H1 (cell line): Measurements from ENCODE around the gene GNG12. TPM values are rescaled to one million over a fixed set of nuclear protein-coding genes. Genes with fewer than 3 reads are reported as not detected.

Experiments used
- CTCF ChIA-PET: fragments of 300-600 bp; sonication (Branson Sonifier 250); formaldehyde crosslinking; loops from one replicate; lab custom pipeline; 2021; ENCODE audit not compliant: partially characterized antibody; lab: Charles Lee
- POLR2A ChIA-PET: fragments of 300-600 bp; sonication (Branson Sonifier 250); formaldehyde crosslinking; loops from one replicate; lab custom pipeline; 2021; ENCODE audit warnings: inconsistent platforms; ENCODE audit not compliant: partially characterized antibody; lab: Charles Lee
- DNase-seq, 2 experiments: peaks; one replicate each; pipeline versions ENCODE4 v3.0.0 to v3.0.0-alpha.2; 2010 to 2022; ENCODE audit warnings: low spot score in 2 of 2, low read depth in 1 of 2, mixed read lengths in 1 of 2
- FAIRE-seq: peaks from 2 replicates; lab custom pipeline; 2011; peaks lifted over from hg19 to GRCh38; lab: Jason Lieb, UNC
- H2AFZ ChIP-seq: 2 replicates; pipeline ENCODE4 v1.8.1; 2012; ENCODE audit warnings: low read length, inconsistent platforms
- H2AK5ac ChIP-seq: 2 replicates; pipeline ENCODE4 v1.6.1; 2013; ENCODE audit warnings: low read depth, low read length
- H2BK120ac ChIP-seq: replicated peaks from 2 replicates; pipeline ENCODE3; 2013; ENCODE audit warnings: low read depth, low read length, inconsistent platforms
- H2BK12ac ChIP-seq: 2 replicates; pipeline ENCODE4 v1.6.1; 2013; ENCODE audit warnings: low read depth, low read length
- H2BK15ac ChIP-seq: 2 replicates; pipeline ENCODE4 v1.6.1; 2013; ENCODE audit warnings: low read length
- H2BK20ac ChIP-seq: 2 replicates; pipeline ENCODE4 v1.6.1; 2013; ENCODE audit warnings: low read length
- H2BK5ac ChIP-seq: 2 replicates; pipeline ENCODE4 v1.6.1; 2013; ENCODE audit warnings: low read depth, low read length
- H3K14ac ChIP-seq: 2 replicates; pipeline ENCODE4 v1.6.1; 2013; ENCODE audit warnings: inconsistent platforms; ENCODE audit not compliant: insufficient read length
- H3K18ac ChIP-seq: 2 replicates; pipeline ENCODE4 v1.6.1; 2013; ENCODE audit warnings: low read length; ENCODE audit errors: extremely low read depth
- H3K23ac ChIP-seq: 2 replicates; pipeline ENCODE4 v1.6.1; 2013; ENCODE audit warnings: inconsistent platforms; ENCODE audit not compliant: insufficient read length
- H3K23me2 ChIP-seq: 2 replicates; pipeline ENCODE4 v1.6.1; 2013; ENCODE audit warnings: low read depth, low read length
- H3K27ac ChIP-seq: 2 replicates; pipeline ENCODE4 v1.6.1; 2011; ENCODE audit warnings: low read depth, low read length, inconsistent platforms
- H3K27me3 ChIP-seq, 4 experiments: replicated peaks in 1 of 4; 1 replicate in 1 of 4; 2 replicates in 3 of 4; pipeline versions ENCODE4 v1.6.1 to v1.8.1; 2011 to 2013; ENCODE audit warnings: low read length in 3 of 4, mild to moderate bottlenecking in 3 of 4, inconsistent platforms in 2 of 4, mixed read lengths in 2 of 4, moderate library complexity in 1 of 4; ENCODE audit not compliant: control insufficient read depth in 3 of 4, insufficient read depth in 3 of 4; ENCODE audit errors: extremely low read depth in 1 of 4
- H3K36me3 ChIP-seq, 4 experiments: 2 replicates each; pipeline versions ENCODE4 v1.6.1 to v1.8.1; 2011 to 2013; ENCODE audit warnings: mild to moderate bottlenecking in 4 of 4, low read length in 3 of 4, moderate library complexity in 2 of 4, control low read depth in 1 of 4, inconsistent platforms in 1 of 4; ENCODE audit not compliant: insufficient read depth in 4 of 4, control insufficient read depth in 2 of 4
- H3K4ac ChIP-seq: replicated peaks from 2 replicates; pipeline ENCODE3; 2013; ENCODE audit warnings: low read length, low read depth, mixed read lengths, inconsistent platforms; ENCODE audit not compliant: insufficient read length
- H3K4me1 ChIP-seq, 4 experiments: replicated peaks in 1 of 4; 1 replicate in 1 of 4; 2 replicates in 3 of 4; pipeline versions ENCODE4 v1.6.1 to v1.8.1; 2011 to 2013; ENCODE audit warnings: low read length in 3 of 4, inconsistent platforms in 2 of 4, mixed read lengths in 1 of 4; ENCODE audit not compliant: insufficient read depth in 4 of 4, control insufficient read depth in 3 of 4
- H3K4me2 ChIP-seq, 2 experiments: 2 replicates each; pipeline versions ENCODE4 v1.6.1 to v1.8.1; 2011 to 2013; ENCODE audit warnings: low read depth in 2 of 2, low read length in 2 of 2, control low read depth in 1 of 2, inconsistent platforms in 1 of 2, mild to moderate bottlenecking in 1 of 2; ENCODE audit not compliant: insufficient read depth in 1 of 2
- H3K4me3 ChIP-seq, 4 experiments: fragments of 200-600, 300-600 bp in 1 of 4; sonication (generic), shearing (Covaris generic), sonication (Bioruptor Twin) in 1 of 4; 2 replicates each; pipeline versions ENCODE4 v1.5.1 to v1.8.1; 2011 to 2016; ENCODE audit warnings: low read length in 4 of 4, low read depth in 3 of 4, control low read depth in 2 of 4, inconsistent platforms in 2 of 4, mild to moderate bottlenecking in 2 of 4, mixed read lengths in 1 of 4, moderate library complexity in 1 of 4; ENCODE audit not compliant: insufficient read depth in 2 of 4; ENCODE audit errors: extremely low read depth in 1 of 4
- H3K56ac ChIP-seq: replicated peaks from 2 replicates; pipeline ENCODE3; 2013; ENCODE audit warnings: low read depth, mild to moderate bottlenecking, mixed read lengths, low read length, inconsistent platforms; ENCODE audit not compliant: insufficient read length
- H3K79me1 ChIP-seq: 2 replicates; pipeline ENCODE4 v1.6.1; 2013; ENCODE audit warnings: low read depth, low read length, control low read depth
- H3K79me2 ChIP-seq, 2 experiments: 2 replicates each; pipeline versions ENCODE4 v1.6.1 to v1.8.1; 2012 to 2013; ENCODE audit warnings: low read length in 2 of 2, mild to moderate bottlenecking in 2 of 2, inconsistent platforms in 1 of 2; ENCODE audit not compliant: insufficient read depth in 2 of 2, control insufficient read depth in 1 of 2
- H3K9ac ChIP-seq, 4 experiments: replicated peaks in 1 of 4; 1 replicate in 1 of 4; 2 replicates in 3 of 4; pipeline versions ENCODE4 v1.6.1 to v1.8.1; 2011 to 2013; ENCODE audit warnings: low read depth in 3 of 4, low read length in 3 of 4, control low read depth in 2 of 4, mild to moderate bottlenecking in 2 of 4, moderate library complexity in 2 of 4, inconsistent platforms in 1 of 4; ENCODE audit errors: extremely low read depth in 1 of 4
- H3K9me3 ChIP-seq, 2 experiments: 2 replicates each; pipeline versions ENCODE4 v1.6.1 to v1.8.1; 2012 to 2013; ENCODE audit warnings: mild to moderate bottlenecking in 2 of 2, moderate library complexity in 2 of 2, control low read depth in 1 of 2, inconsistent platforms in 1 of 2, low read depth in 1 of 2, low read length in 1 of 2, mixed read lengths in 1 of 2; ENCODE audit not compliant: insufficient read depth in 2 of 2
- H4K20me1 ChIP-seq, 2 experiments: replicated peaks in 1 of 2; 2 replicates each; pipeline versions ENCODE3 to v1.8.1; 2011 to 2013; ENCODE audit warnings: inconsistent platforms in 2 of 2, low read length in 2 of 2, mild to moderate bottlenecking in 1 of 2; ENCODE audit not compliant: insufficient read depth in 2 of 2, control insufficient read depth in 1 of 2
- H4K5ac ChIP-seq: 2 replicates; pipeline ENCODE4 v1.6.1; 2013; ENCODE audit warnings: low read length, low read depth, mixed read lengths, inconsistent platforms; ENCODE audit not compliant: insufficient read length
- H4K8ac ChIP-seq: 2 replicates; pipeline ENCODE4 v1.8.0; 2013; ENCODE audit warnings: mild to moderate bottlenecking, moderate library complexity, low read length, inconsistent platforms; ENCODE audit not compliant: insufficient read depth; ENCODE audit errors: extremely low read depth
- H4K91ac ChIP-seq: replicated peaks from 2 replicates; pipeline ENCODE3; 2013; ENCODE audit warnings: low read length, mixed read lengths, inconsistent platforms; ENCODE audit not compliant: insufficient read length
- CREB1 ChIP-seq: IDR thresholded peaks from 2 replicates; pipeline ENCODE4 v1.6.1; 2012; ENCODE audit warnings: inconsistent platforms
- CTCF ChIP-seq, 3 experiments: IDR thresholded peaks; 1 replicate in 2 of 3; 2 replicates in 1 of 3; pipeline versions ENCODE4 v1.5.1 to v1.6.1; 2011; ENCODE audit warnings: low read length in 3 of 3, mild to moderate bottlenecking in 3 of 3, inconsistent platforms in 2 of 3, low read depth in 1 of 3, moderate library complexity in 1 of 3; ENCODE audit not compliant: insufficient read depth in 1 of 3; ENCODE audit errors: control extremely low read depth in 1 of 3
- WGBS, 2 experiments: shearing (Covaris generic) in 1 of 2; methylation state at CpG; one replicate each; pipeline versions ENCODE4 v1.1.6 to v1.1.7; 2013 to 2015; ENCODE audit warnings: low lambda C conversion rate in 2 of 2, mixed read lengths in 2 of 2, inconsistent platforms in 1 of 2, low coverage in 1 of 2, missing lambda C conversion rate in 1 of 2; ENCODE audit not compliant: insufficient replicate concordance in 2 of 2, insufficient coverage in 1 of 2, insufficient read length in 1 of 2; ENCODE audit errors: extremely low coverage in 1 of 2, missing lambda C conversion rate in 1 of 2; 5-methylcytosine and 5-hydroxymethylcytosine counted together
- polyA plus RNA-seq, 7 experiments: library from polyadenylated mRNA; depleted of rRNA in 3 of 7; stranded (reverse) in 5 of 7; unstranded in 2 of 7; fragments of >200 nt in 5 of 7; fragments of 200-250 nt in 2 of 7; gene quantifications; 1 replicate in 5 of 7; 2 replicates in 1 of 7; 4 replicates in 1 of 7; pipeline versions ENCODE4 v1.2.1 to v1.2.3, GENCODE V29; 2011 to 2013; ENCODE audit warnings: missing spikeins in 2 of 7, mixed read lengths in 2 of 7
- total RNA-seq: library from RNA; stranded (reverse); fragmentation: NEBNext Ultra II Directional; extraction: Animal tissue kit (Norgen Biotek cat#: 25700); gene quantifications from 2 replicates; pipeline ENCODE4 v1.2.1, GENCODE V29; 2021

The GNG12 gene
- total and polyA plus RNA-seq, 2 of the 8 experiments (the other 6 are each of a cell fraction or from before 2014, with no cell fraction given), result 11.4 to 35.8 TPM

- 69% methylated on average over 2 of the region's 2 CpGs; no CpG with 5 or more reads in 1 of the 2 experiments for WGBS, 2 experiments
- POLR2A ChIA-PET, result interaction anchor here (0.5 to 1.7 kb wide), 3 partner anchors 11 to 28 kb away, joined by 3 to 6 read pairs (median 4); no protein-coding TSS in a partner anchor
- no peaks in the 10 kb centered on the region for H3K79me2 ChIP-seq
Observed at GRCh38 chr1:67721650-67722291, 111.5 kb downstream of the GNG12 start.

More at GRCh38 chr1:67721650-67722291, 111.5 kb downstream of the GNG12 start:
- H3K36me3 ChIP-seq, result no peaks in the 10 kb centered on the region
- no peak overlapping the region for H2BK12ac ChIP-seq
- CTCF ChIA-PET, result interaction anchor here (0.6 to 4.4 kb wide), 10 partner anchors 10 to 186 kb away, joined by 3 to 24 read pairs (median 4); no protein-coding TSS in a partner anchor
- H2BK15ac ChIP-seq, result no peak overlapping the region
- no peak overlapping the region for H4K8ac ChIP-seq
- H4K20me1 ChIP-seq, result no peaks in the 10 kb centered on the region
- H3K23ac ChIP-seq, result no peak overlapping the region
- no peak overlapping the region for H3K4me3 ChIP-seq
- H3K18ac ChIP-seq, result no peak overlapping the region
- H3K4me2 ChIP-seq, result no peak overlapping the region
- no peak overlapping the region for H3K27ac ChIP-seq
- H4K91ac ChIP-seq, result no peak overlapping the region
- H2AFZ ChIP-seq, result no peak overlapping the region
- H3K9ac ChIP-seq, result no peak overlapping the region
- FAIRE-seq, result no peak
- H2BK120ac ChIP-seq, result no peak overlapping the region
- no peaks in the 10 kb centered on the region for H3K23me2 ChIP-seq
- no peaks in the 10 kb centered on the region for H3K27me3 ChIP-seq
- H4K5ac ChIP-seq, result no peak overlapping the region
- H3K4me1 ChIP-seq, result peaks cover 0 to 7% (median 3%) of the 10 kb centered on the region in 4 experiments; a peak in 3 of 7 replicates
- 0 out of 2 replicates have a peak, but pooled peaks cover 2% of the 10 kb centered on the region for H3K79me1 ChIP-seq
- no peak overlapping the region for H3K14ac ChIP-seq
- H2AK5ac ChIP-seq, result no peak overlapping the region
- H3K56ac ChIP-seq, result no peak overlapping the region
- no peak overlapping the region for H2BK5ac ChIP-seq
- no peak for DNase-seq
- no peak overlapping the region for H3K4ac ChIP-seq
- H3K9me3 ChIP-seq, result no peaks in the 10 kb centered on the region
- TF ChIP-seq CTCF (IDR thresholded peaks at IDR 0.05; ENCODE audit: control extremely low read depth in 1 of 3, insufficient read depth in 1 of 3, low read depth in 1 of 3, low read length in 3 of 3) (peak in 1 of 3 experiments; percentile 19; a peak in 1 of 4 replicates), CREB1 (no peak)
- TF ChIP-seq, all 59 proteins: peak for 1
- no peak overlapping the region for H2BK20ac ChIP-seq
